Stomach (tissue), 4 donors: Measurements from ENCODE around the gene LRMDA.

Source experiments
- POLR2A ChIP-seq, 4 donors: fragments of 450-650 bp; IDR thresholded peaks; one replicate each; pipeline ENCODE4 v1.6.1; 2016; ENCODE audit warnings: antibody characterized with exemption in 4 of 4, control low read depth in 2 of 4, mild to moderate bottlenecking in 1 of 4, moderate library complexity in 1 of 4
- POLR2AphosphoS5 ChIP-seq, 3 donors: sonication (generic); formaldehyde crosslinking; IDR thresholded peaks; one replicate each; pipeline ENCODE4 v1.6.1; 2016; ENCODE audit warnings: antibody characterized with exemption in 3 of 3

- no peak for TF ChIP-seq POLR2A (IDR thresholded peaks at IDR 0.05)
- no peak for TF ChIP-seq POLR2AphosphoS5 (IDR thresholded peaks at IDR 0.05)
Observed at GRCh38 chr10:75632805-75633462, 201.5 kb downstream of the LRMDA start.
